GM19395 (cell line): Measurements from ENCODE around the gene GLIS1.

Experiments used
- ATAC-seq: cut with Tn5 transposase; IDR thresholded peaks from one replicate; pipeline ENCODE4 v1.9.1; 2021; ENCODE audit warnings: mild to moderate bottlenecking, moderate library complexity; ENCODE audit not compliant: unreplicated experiment

Gene GLIS1

GRCh38 chr1:53600561-53600960 lies 138.4 kb downstream of the GLIS1 start:
- no peak for ATAC-seq

GRCh38 chr1:53600001-53600400 lies 139.0 kb downstream of the GLIS1 start:
- no peak for ATAC-seq

GRCh38 chr1:53599481-53599880 lies 139.5 kb downstream of the GLIS1 start:
- ATAC-seq, result no peak

GRCh38 chr1:53598966-53599365 lies 140.0 kb downstream of the GLIS1 start:
- no peak for ATAC-seq

DNA sequence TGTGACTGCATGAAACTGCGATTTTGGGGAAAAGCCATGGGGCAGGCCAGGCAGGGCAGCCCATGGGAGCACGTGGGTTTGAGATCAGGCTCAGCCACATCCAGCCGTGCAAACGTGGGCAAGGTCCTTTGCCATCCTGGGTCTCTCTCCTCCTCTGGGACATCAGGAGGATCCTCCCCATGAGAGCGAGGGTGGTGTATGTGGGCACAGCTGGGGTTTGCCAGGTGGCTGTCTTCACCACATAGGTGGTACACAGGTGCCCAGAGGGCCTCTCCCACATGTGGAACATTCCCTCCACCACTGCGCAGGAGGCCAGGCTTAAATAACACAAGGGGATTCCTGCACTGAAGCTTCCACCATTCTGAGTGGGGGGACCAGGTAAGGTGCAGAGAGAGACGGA lies 143.1 kb downstream of the GLIS1 start:
- ATAC-seq, result no peak

- no peak for ATAC-seq
These were observed 144.4 kb downstream of the GLIS1 start for GRCh38 chr1:53594391-53595180.

- no peak for ATAC-seq
These were observed 145.1 kb downstream of the GLIS1 start for GRCh38 chr1:53593758-53594380.

GRCh38 chr1:53592985-53593757 lies 145.8 kb downstream of the GLIS1 start:
- ATAC-seq, result no peak

- no peak for ATAC-seq
These were observed 146.4 kb downstream of the GLIS1 start for GRCh38 chr1:53592521-53592982.

DNA sequence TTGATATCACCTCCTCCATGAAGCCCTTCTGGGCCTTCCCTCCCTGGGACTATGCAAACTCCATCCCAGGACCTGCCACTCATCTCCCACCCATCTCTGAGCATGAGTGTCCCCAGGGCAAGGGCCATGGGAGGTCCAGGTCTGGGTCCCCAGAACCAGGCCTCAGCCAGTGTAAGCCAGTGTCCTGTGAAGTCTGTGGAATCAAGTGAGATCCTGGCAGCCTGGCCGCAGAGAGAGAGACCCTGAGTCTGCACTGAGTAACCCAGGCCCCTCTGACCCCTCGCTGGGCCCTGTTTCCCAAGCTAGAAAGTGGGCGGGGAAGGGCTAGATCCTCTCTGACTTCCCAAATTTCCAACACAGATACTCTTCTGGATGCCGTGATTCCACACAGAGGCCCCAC lies 147.0 kb downstream of the GLIS1 start:
- ATAC-seq, result no peak

- no peak for ATAC-seq
These were observed 148.1 kb downstream of the GLIS1 start for GRCh38 chr1:53590531-53591515.

- ATAC-seq, result no peak
These were observed 148.9 kb downstream of the GLIS1 start for GRCh38 chr1:53590104-53590503.

DNA sequence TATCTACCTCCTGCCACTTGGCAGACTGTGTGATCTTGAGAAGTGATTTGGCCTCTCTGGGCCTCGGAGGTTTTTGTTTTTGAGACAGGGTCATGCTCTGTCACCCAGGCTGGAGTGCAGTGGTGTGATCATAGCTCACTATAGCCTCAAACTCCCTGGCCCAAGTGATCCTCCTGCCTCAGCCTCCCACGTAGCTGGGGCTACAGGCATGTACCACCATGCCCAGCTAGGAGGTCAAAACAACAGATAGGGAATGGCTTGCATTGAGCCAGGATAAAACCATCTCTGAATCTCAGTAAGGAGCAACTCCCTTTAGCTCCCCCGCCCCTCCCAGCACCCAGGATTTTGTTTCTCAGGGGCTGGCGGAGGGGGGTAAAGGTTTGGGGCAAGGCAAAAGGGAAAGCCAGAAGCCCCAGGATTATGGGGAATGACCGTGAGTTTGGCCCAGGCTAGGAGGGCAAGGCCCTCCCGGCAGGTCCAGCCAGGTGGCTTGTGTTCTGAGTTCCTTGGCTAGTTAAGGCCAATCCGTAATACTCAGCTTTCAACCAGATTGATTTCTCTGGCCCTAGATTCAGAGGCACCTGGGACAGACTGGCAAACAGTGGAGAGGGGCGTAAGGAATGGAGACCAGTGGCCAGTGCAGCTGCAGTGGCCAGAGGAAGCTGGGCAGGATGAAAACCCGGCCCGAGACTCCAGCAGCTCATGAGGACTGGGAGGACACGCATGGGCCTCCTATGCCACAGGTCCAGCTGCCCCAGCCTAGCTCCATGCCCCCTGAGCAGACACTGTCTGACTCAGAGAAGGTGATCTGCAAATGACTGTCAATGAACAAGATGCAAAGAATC lies 149.7 kb downstream of the GLIS1 start:
- no peak for ATAC-seq

- ATAC-seq, result no peak
These were observed 150.7 kb downstream of the GLIS1 start for GRCh38 chr1:53588053-53588779.

DNA sequence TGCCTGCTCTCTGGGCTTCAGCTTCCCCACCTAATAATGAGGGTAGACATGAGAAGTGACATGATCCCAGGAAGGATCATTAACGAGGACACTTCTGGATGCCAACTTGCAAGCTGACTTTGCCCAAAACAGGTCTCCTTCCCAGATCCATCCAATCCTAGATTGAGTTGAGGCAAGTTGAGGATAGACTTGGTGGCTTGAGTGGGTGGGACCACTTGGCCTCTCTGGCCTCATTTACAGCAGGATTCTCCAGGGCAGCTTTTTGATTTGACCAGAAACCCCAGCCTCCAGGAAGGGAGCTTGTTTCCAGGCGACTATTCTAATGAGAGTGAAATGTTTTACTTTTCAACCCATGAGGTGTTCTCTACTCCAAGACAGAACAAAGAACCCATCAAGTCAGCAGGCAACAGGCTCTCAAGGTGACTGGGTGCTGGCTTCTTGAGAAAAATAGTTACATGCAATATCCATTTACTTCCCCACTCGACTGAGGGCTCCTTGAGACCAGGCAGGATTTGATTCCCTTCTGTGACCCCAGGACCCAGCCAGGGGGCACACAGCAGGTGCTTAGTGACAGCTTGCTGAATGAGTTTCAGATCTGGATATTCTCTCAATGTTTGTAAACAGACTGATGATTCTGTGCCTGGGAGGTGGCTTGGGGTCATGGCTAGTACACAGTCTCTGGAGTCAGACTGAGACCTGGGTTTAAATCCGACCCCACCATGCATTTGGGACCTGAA lies 151.5 kb downstream of the GLIS1 start:
- ATAC-seq, result no peak

GRCh38 chr1:53586765-53587164 lies 152.2 kb downstream of the GLIS1 start:
- no peak for ATAC-seq

GRCh38 chr1:53585565-53585964 lies 153.4 kb downstream of the GLIS1 start:
- ATAC-seq, result no peak

- ATAC-seq, result no peak
These were observed 153.8 kb downstream of the GLIS1 start for GRCh38 chr1:53585129-53585528.
